Measurements from ENCODE around the gene TMC8.
"Not testable (repeated sequence)": the region's sequence is repeated elsewhere in the genome, so short reads cannot be mapped to it uniquely, and the experiment has no call there.

TMC8 gene

DNA sequence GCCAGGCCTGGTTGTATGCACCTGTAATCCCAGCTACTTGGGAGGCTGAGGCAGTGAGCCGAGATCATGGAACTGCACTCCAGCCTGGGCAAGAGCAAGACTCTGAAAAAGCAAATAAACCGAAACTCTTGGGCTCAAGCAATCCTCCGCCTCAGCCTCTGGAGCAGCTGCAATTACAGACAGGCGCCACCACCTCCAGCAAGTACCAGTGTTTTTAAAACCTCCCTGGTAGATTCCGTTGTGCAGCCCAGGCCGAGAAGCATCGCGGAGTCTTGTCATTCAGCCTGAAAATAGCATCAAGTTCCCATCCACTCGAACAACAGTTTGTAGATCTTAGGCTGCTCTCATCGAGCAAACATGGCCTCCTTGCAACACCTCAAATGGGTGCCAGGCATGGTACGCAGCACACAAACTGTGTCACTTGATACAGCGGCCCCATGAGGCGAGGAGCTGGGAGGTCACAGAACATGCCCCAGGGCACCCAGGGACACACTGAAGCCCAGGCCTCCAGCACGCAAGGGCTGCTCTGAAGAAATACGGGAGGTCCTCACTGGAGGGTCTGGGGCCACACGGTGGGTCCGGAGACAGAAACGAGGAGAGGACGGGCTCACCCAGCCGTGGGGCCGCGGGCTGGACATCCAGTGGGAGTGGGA, 20.1 kb upstream of the TMC8 start:
- DNase-seq (ENCODE audit: low read depth in 2 of 2), result no peak

- no peak for DNase-seq (ENCODE audit: low read depth in 2 of 2)
Observed at GRCh38 chr17:78111016-78111726, 19.4 kb upstream of the TMC8 start.

GRCh38 chr17:78111727-78112517, 18.6 kb upstream of the TMC8 start:
- DNase-seq (ENCODE audit: low read depth in 2 of 2), result no peak

GRCh38 chr17:78112518-78113471, 17.8 kb upstream of the TMC8 start:
- peak; percentile 72 to 81 for DNase-seq (ENCODE audit: low read depth in 2 of 2)

- DNase-seq (ENCODE audit: low read depth in 2 of 2), result no peak
Observed at GRCh38 chr17:78113804-78114785, 16.5 kb upstream of the TMC8 start.

DNA sequence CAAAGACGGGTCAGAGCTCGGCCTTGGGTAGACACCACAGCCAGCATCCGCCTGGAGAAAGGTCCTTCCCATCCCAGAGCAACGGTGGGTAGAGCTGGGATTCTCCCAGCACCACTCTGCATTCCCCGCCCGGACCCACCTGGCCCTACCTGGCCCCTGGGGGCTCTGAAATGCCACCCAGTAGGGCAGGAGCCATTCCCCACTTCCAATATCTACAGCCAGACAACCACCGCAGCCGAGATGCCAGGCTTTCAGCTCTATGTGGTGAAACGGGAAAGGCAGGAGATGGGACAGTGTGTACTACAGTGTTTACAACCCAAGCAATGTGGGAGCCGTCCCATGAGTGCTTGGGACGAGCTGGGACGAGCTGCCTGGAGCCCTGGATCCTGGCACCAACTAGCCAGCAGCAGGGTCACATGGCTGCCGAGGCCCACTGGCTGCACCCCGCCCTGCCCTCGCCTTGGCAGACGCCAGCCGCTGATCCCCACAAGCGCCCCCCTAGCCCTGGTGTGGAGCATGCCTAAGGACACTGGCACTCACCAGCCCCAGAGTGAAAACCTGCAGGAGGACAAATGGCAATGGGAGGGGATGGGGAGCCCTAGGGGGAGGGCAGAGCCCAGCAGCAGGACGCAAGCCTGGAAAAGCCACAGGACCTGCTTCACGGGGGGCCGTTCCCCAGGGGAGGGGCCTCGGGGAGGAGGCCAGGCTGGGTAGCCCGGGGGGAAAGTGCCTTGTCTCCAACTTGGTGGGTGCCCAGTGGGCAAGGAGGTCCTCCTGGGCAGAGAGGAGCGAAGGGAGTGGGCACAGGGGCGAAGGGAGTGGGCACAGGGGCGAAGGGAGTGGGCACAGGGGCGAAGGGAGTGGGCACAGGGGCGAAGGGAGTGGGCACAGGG, 15.5 kb upstream of the TMC8 start:
- DNase-seq (ENCODE audit: low read depth in 2 of 2), result no peak

GRCh38 chr17:78115803-78116202, 14.8 kb upstream of the TMC8 start:
- not testable (repeated sequence) for DNase-seq (ENCODE audit: low read depth in 2 of 2)

DNA sequence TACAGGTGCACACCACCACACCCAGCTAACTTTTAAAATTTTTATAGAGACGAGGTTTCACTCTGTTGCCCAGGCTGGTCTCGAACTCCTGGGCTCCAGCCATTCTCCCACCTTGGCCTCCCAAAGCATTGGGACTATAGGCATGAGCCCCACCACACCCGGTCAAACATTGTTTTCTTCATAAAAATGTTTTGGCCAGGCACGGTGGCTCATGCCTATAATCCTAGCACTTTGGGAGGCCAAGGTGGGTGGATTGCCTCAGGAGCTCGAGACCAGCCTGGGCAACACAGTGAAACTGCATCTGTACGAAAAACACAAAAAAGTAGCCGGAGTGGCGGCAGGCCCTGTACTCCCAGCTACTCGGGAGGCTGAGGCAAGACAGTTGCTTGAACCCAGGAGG, 14.2 kb upstream of the TMC8 start:
- no peak for DNase-seq (ENCODE audit: low read depth in 2 of 2)

DNA sequence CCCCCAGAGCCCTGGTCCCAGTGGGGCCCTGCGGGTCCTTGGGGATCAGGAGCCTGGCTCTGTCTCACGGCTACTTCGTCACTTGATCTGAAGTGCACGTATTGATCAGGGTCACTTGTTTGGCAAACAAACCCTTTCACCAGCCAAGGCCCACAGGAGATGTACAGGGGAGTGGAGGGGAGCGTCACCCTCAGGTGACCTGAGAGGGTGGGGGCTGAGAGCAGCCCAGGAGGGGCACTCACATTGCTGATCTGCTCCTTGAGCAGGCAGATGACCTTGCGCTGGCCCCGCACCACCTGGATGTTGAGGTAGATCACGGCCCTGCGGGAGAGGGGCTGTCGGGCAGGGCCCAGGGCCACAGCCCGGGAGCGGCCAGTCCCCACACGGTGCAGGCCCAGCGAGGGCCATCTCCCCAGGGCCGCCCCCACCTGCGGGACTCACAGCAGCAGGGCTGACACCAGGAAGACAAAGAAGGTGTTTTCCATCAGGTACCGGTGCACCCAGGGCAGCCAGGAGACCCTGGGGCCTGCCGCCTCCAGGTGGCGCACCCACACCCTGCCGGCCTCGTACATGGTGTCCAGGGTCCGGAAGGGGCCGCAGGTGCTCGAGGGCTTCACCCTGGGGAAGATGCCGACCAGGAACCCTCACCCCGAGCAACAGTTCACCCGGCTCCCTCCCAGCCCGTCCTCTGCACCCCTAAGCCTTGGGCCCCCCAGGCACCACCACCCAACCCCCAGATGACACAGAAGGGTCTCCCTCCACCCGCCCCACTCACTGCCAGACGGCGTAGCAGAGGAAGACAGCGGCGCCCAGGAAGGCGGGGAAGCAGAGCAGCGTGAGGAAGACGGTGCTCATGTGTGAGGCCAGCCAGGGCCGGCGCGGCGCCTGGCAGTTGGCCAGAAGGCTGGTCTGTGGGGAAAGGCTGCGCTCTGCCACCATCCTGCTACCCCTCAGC, 13.3 kb upstream of the TMC8 start:
- DNase-seq (ENCODE audit: low read depth in 2 of 2), result no peak

- DNase-seq (ENCODE audit: low read depth in 2 of 2), result no peak
Observed at GRCh38 chr17:78118801-78119241, 11.8 kb upstream of the TMC8 start.

GRCh38 chr17:78120537-78120936, 10.0 kb upstream of the TMC8 start:
- DNase-seq (ENCODE audit: low read depth in 2 of 2), result no peak

GRCh38 chr17:78120971-78121800, 9.4 kb upstream of the TMC8 start:
- peak in 1 of 2 donors; percentile 40 for DNase-seq (ENCODE audit: low read depth in 2 of 2)

GRCh38 chr17:78121801-78122215, 8.8 kb upstream of the TMC8 start:
- DNase-seq (ENCODE audit: low read depth in 2 of 2), result no peak

DNA sequence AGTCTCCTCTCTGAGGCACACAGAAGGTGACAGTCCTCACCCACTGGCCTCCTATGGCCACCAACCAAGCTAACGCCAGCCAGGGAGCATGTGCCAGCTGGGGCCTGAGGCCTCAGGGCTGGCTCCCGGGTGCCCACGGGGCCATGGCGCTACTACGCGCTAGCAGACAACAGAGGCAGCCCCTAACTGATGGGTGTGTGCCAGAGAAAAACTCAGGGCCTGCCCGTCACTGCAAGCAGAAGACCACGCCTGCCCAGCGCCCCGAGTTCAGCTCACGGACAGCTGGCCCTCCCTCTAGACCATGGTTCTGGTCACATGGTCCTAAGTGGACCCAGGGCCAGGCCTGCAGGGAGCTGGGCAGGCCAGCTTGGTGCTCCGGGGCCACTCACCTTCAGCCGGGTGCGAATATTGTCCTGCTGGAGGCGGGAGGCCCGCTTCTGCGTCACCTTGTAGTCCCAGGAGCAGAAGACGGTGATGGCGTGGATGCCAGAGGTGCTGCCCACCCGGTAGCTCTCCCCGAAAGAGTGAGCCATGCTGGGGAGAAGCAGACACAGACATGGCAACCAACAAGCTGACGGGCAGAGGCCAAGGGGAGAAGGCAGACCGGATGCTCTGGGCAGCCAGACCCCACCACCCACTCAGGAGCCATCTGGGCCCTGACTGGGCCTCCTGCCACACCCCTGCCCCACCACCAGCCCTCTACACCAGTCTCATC, 8.2 kb upstream of the TMC8 start:
- no peak for DNase-seq (ENCODE audit: low read depth in 2 of 2)

DNA sequence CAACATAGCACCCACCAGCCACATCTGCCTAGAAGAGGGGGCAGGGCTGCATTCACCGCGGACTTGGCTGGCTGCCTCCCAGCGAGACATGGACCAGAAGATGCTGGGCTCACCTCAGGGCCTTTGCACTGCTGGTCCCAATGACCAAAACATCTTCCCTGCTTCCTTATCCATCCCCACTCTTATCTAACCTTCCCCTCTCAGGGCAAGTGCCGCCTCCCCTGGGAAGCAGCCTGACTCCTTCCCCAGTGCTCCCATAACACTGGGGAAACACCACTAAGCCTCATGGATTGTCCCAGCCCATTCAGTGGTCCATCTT, 7.7 kb upstream of the TMC8 start:
- no peak for DNase-seq (ENCODE audit: low read depth in 2 of 2)

GRCh38 chr17:78123258-78123929, 7.2 kb upstream of the TMC8 start:
- DNase-seq (ENCODE audit: low read depth in 2 of 2), result no peak
